GM12878 (cell line): ENCODE measurements around the gene SLC9A3. TPM values are rescaled to one million over a fixed set of nuclear protein-coding genes. Genes with fewer than 3 reads are reported as not detected.

ENCODE experiments used
- ATAC-seq: fragments of 200-7000 bp; cut with Tn5 transposase; 3 replicates; pipeline ENCODE4 v1.9.1; 2020; ENCODE audit warnings: mild to moderate bottlenecking, moderate library complexity
- BruUV-seq: library from RNA; stranded (reverse); fragments of 400-500 nt; replicated peaks from 2 replicates; lab custom pipeline; 2021; lab: Mats Ljungman, UMichigan
- CTCF ChIA-PET: fragments of 300-600 bp; sonication (Branson Sonifier 250); formaldehyde crosslinking; extraction: SDS; loops from one replicate; lab custom pipeline; 2021; ENCODE audit warnings: inconsistent platforms; lab: Yijun Ruan, JAX
- POLR2A ChIA-PET: fragments of 350-600 bp; formaldehyde crosslinking; extraction: SDS; loops from one replicate; lab custom pipeline; 2021; ENCODE audit warnings: inconsistent platforms; lab: Charles Lee
- RAD21 ChIA-PET: fragments of 300-600 bp; sonication (Branson Sonifier 250); formaldehyde crosslinking; loops from one replicate; lab custom pipeline; 2023; ENCODE audit warnings: antibody characterized with exemption; ENCODE audit not compliant: unreplicated experiment; lab: Charles Lee
- SMC1A ChIA-PET: fragments of 300-600 bp; sonication (Branson Sonifier 250); formaldehyde crosslinking; loops from one replicate; lab custom pipeline; 2023; ENCODE audit not compliant: unreplicated experiment, uncharacterized antibody; lab: Charles Lee
- DNase-seq: peaks from one replicate; pipeline ENCODE4 v3.0.0-alpha.2; 2011; ENCODE audit warnings: low read depth, low spot score
- FAIRE-seq: peaks from 3 replicates; lab custom pipeline; 2011; peaks lifted over from hg19 to GRCh38; lab: Jason Lieb, UNC
- H2AFZ ChIP-seq: 2 replicates; pipeline ENCODE4 v1.6.0; 2011; ENCODE audit warnings: low read depth, low read length, control low read depth; ENCODE audit not compliant: control insufficient read depth
- H3K27ac ChIP-seq: 2 replicates; pipeline ENCODE4 v1.5.1; 2011; ENCODE audit warnings: control low read depth; ENCODE audit not compliant: control insufficient read depth, insufficient read depth
- H3K27me3 ChIP-seq, 2 experiments: replicated peaks in 1 of 2; 2 replicates each; pipeline versions ENCODE4 v1.6.0 to v1.6.1; 2011; ENCODE audit warnings: low read length in 1 of 2; ENCODE audit not compliant: control insufficient read depth in 2 of 2, insufficient read depth in 2 of 2
- H3K36me3 ChIP-seq, 2 experiments: 2 replicates each; pipeline ENCODE4 v1.5.1; 2011; ENCODE audit warnings: low read length in 1 of 2; ENCODE audit not compliant: control insufficient read depth in 2 of 2, insufficient read depth in 2 of 2
- H3K4me1 ChIP-seq: 2 replicates; pipeline ENCODE4 v1.6.1; 2011; ENCODE audit warnings: mild to moderate bottlenecking, low read length, moderate library complexity, mixed read lengths; ENCODE audit not compliant: control insufficient read depth, insufficient read depth
- H3K4me2 ChIP-seq: 2 replicates; pipeline ENCODE4 v1.6.0; 2011; ENCODE audit warnings: control low read depth; ENCODE audit not compliant: control insufficient read depth, insufficient read depth
- H3K4me3 ChIP-seq: fragments of 200-600 bp; sonication (generic); 2 replicates; pipeline ENCODE4 v1.5.1; 2016
- H3K79me2 ChIP-seq: 2 replicates; pipeline ENCODE4 v1.6.0; 2011; ENCODE audit warnings: low read length; ENCODE audit not compliant: control insufficient read depth, insufficient read depth
- H3K9ac ChIP-seq: 2 replicates; pipeline ENCODE4 v1.8.0; 2011; ENCODE audit warnings: low read length, control low read depth, mixed read lengths; ENCODE audit not compliant: control insufficient read depth, insufficient read depth
- H3K9me3 ChIP-seq: replicated peaks from 3 replicates; pipeline ENCODE4 v1.5.1; 2011; ENCODE audit warnings: mild to moderate bottlenecking, low read length; ENCODE audit not compliant: control insufficient read depth, insufficient read depth
- H4K20me1 ChIP-seq: 2 replicates; pipeline ENCODE4 v1.6.0; 2011; ENCODE audit not compliant: control insufficient read depth, insufficient read depth
- CHD2 ChIP-seq: IDR thresholded peaks from 2 replicates; pipeline ENCODE4 v1.6.1; 2011; ENCODE audit warnings: low read depth, low read length, improper control_type of control experiment, borderline replicate concordance
- JUNB ChIP-seq: IDR thresholded peaks from 2 replicates; pipeline ENCODE4 v1.6.1; 2016; ENCODE audit warnings: antibody characterized with exemption, mild to moderate bottlenecking
- KDM1A ChIP-seq: fragments of 200-600 bp; sonication (generic); IDR thresholded peaks from 2 replicates; pipeline ENCODE4 v1.6.1; 2016; ENCODE audit warnings: borderline replicate concordance
- NFYB ChIP-seq: IDR thresholded peaks from 2 replicates; pipeline ENCODE4 v1.6.1; 2011; ENCODE audit warnings: low read depth, mild to moderate bottlenecking, low read length, improper control_type of control experiment, moderate library complexity; ENCODE audit not compliant: insufficient read depth
- POLR2A ChIP-seq: IDR thresholded peaks from 2 replicates; pipeline ENCODE4 v1.6.1; 2011; ENCODE audit warnings: low read depth, mild to moderate bottlenecking, low read length
- WGBS: methylation state at CpG from one replicate; pipeline ENCODE4 v1.1.6; 2016; ENCODE audit warnings: low lambda C conversion rate; ENCODE audit not compliant: insufficient replicate concordance, insufficient coverage; ENCODE audit errors: missing lambda C conversion rate; 5-methylcytosine and 5-hydroxymethylcytosine counted together
- in situ Hi-C: fragments of 300-500 bp; cut with MboI; formaldehyde crosslinking; loops from 9 replicates; pipeline ENCODE4 v1.14.3; 2018; ENCODE audit warnings: mixed read lengths
- intact Hi-C: fragments of 100-400 bp; cut with micrococcal nuclease; formaldehyde crosslinking; loops from one replicate; pipeline ENCODE4 v1.14.2; 2022; ENCODE audit not compliant: unreplicated experiment
- polyA plus RNA-seq, 11 experiments: library from polyadenylated mRNA; depleted of rRNA in 4 of 11; unstranded in 6 of 11; stranded (reverse) in 5 of 11; fragments of >200 nt; fragmentation: Nextera tagmentation in 4 of 11; fragmentation: Illumina TruSeq in 1 of 11; extraction: Ambion mirVana in 4 of 11; extraction: Trizol in 1 of 11; gene quantifications; 1 replicate in 1 of 11; 2 replicates in 10 of 11; pipeline versions ENCODE4 v1.2.1 to v1.2.3, GENCODE V29; 2011 to 2016; ENCODE audit warnings: inconsistent platforms in 2 of 11, missing spikeins in 2 of 11, low read depth in 1 of 11
- total RNA-seq, 4 experiments: library from RNA; depleted of rRNA in 3 of 4; stranded (reverse); fragments of >200 nt in 3 of 4; fragmentation: Illumina TruSeq in 1 of 4; extraction: Trizol in 1 of 4; gene quantifications; 2 replicates each; pipeline versions ENCODE4 v1.2.1 to v1.2.3, GENCODE V29; 2013 to 2021
- TF ChIP-seq, protein P1 (sequence below): fragments of 450-650 bp; formaldehyde crosslinking; IDR thresholded peaks from 2 replicates; pipeline ENCODE4 v1.4.0; 2020; ENCODE audit warnings: mild to moderate bottlenecking, moderate library complexity

SLC9A3 gene
- total and polyA plus RNA-seq, 10 of the 15 experiments (the other 5 are each of a cell fraction or from before 2014, with no cell fraction given) = 0.04 to 5.2 (median 2.3) TPM; not detected in 1

GRCh38 chr5:464843-465590, 59.2 kb downstream of the SLC9A3 start:
- POLR2A ChIA-PET = no interaction called here
- no peaks in the 10 kb centered on the region for H3K4me1 ChIP-seq
- H3K36me3 ChIP-seq = peaks cover 20 to 21% of the 10 kb centered on the region in 2 experiments; a peak in 3 of 4 replicates
- CTCF ChIA-PET = no interaction called here
- no peak overlapping the region for H3K4me3 ChIP-seq
- H3K27ac ChIP-seq = no peak overlapping the region
- no TSS peak for BruUV-seq
- H3K27me3 ChIP-seq = no peaks in the 10 kb centered on the region
- in situ Hi-C loops (no loop called here), intact Hi-C loops (no loop called here)
- no peak for TF ChIP-seq CHD2
- no peak for TF ChIP-seq NFYB
- TF ChIP-seq, protein P1, sequence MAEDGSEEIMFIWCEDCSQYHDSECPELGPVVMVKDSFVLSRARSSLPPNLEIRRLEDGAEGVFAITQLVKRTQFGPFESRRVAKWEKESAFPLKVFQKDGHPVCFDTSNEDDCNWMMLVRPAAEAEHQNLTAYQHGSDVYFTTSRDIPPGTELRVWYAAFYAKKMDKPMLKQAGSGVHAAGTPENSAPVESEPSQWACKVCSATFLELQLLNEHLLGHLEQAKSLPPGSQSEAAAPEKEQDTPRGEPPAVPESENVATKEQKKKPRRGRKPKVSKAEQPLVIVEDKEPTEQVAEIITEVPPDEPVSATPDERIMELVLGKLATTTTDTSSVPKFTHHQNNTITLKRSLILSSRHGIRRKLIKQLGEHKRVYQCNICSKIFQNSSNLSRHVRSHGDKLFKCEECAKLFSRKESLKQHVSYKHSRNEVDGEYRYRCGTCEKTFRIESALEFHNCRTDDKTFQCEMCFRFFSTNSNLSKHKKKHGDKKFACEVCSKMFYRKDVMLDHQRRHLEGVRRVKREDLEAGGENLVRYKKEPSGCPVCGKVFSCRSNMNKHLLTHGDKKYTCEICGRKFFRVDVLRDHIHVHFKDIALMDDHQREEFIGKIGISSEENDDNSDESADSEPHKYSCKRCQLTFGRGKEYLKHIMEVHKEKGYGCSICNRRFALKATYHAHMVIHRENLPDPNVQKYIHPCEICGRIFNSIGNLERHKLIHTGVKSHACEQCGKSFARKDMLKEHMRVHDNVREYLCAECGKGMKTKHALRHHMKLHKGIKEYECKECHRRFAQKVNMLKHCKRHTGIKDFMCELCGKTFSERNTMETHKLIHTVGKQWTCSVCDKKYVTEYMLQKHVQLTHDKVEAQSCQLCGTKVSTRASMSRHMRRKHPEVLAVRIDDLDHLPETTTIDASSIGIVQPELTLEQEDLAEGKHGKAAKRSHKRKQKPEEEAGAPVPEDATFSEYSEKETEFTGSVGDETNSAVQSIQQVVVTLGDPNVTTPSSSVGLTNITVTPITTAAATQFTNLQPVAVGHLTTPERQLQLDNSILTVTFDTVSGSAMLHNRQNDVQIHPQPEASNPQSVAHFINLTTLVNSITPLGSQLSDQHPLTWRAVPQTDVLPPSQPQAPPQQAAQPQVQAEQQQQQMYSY (CRISPR knock-in tag) = no peak
- TF ChIP-seq POLR2A = peak; percentile 64
- no peak for TF ChIP-seq KDM1A
- no peak for TF ChIP-seq JUNB
- no peak overlapping the region for H3K9ac ChIP-seq
- H3K79me2 ChIP-seq = no peaks in the 10 kb centered on the region; the same call in 1 of the 2 replicates
- no peaks in the 10 kb centered on the region for H4K20me1 ChIP-seq
- FAIRE-seq = no peak
- 94% methylated on average over 58 of the region's 63 CpGs for WGBS
- no peak for ATAC-seq
- H2AFZ ChIP-seq = no peak overlapping the region
- RAD21 ChIA-PET = no interaction called here
- no peak for DNase-seq
- no peak overlapping the region for H3K4me2 ChIP-seq
- SMC1A ChIA-PET = no interaction called here
- no peaks in the 10 kb centered on the region; the same call in 2 of the 3 replicates for H3K9me3 ChIP-seq
